ENCODE data around the gene ASXL1.
"Not testable (repeated sequence)": the region's sequence is repeated elsewhere in the genome, so short reads cannot be mapped to it uniquely, and the experiment has no call there.

The ASXL1 gene

GRCh38 chr20:32463642-32464400, 105.7 kb downstream of the ASXL1 start:
- H3K27ac ChIP-seq, result no peak overlapping the region
- H3K9ac ChIP-seq, result no peak overlapping the region

GRCh38 chr20:32464401-32465091, 106.4 kb downstream of the ASXL1 start:
- Histone ChIP-seq H3K4me1 (no peaks in the 10 kb centered on the region), H3K79me2 (peaks cover 22% of the 10 kb centered on the region), H3K9me3 (ENCODE audit: control insufficient read depth, low read length) (no peaks in the 10 kb centered on the region), H3K36me3 (ENCODE audit: control insufficient read depth, insufficient read depth, low read length) (no peaks in the 10 kb centered on the region), H3K27ac (no peak overlapping the region), H3K27me3 (ENCODE audit: control insufficient read depth, insufficient read depth, low read length) (no peaks in the 10 kb centered on the region), H2AFZ (no peak overlapping the region), H3K4me3 (ENCODE audit: low read depth, low read length) (no peak overlapping the region), H3K9ac (no peak overlapping the region), H3K4me2 (ENCODE audit: low read length) (no peak overlapping the region)
- no peak for TF ChIP-seq CTCF (IDR thresholded peaks at IDR 0.05)

More at GRCh38 chr20:32463642-32464400, 105.7 kb downstream of the ASXL1 start:
- Histone ChIP-seq H3K79me2 (peaks cover 22% of the 10 kb centered on the region), H3K4me3 (ENCODE audit: low read depth, low read length) (no peak overlapping the region), H3K4me2 (ENCODE audit: low read length) (no peak overlapping the region), H3K36me3 (ENCODE audit: control insufficient read depth, insufficient read depth, low read length) (no peaks in the 10 kb centered on the region), H3K27me3 (ENCODE audit: control insufficient read depth, insufficient read depth, low read length) (no peaks in the 10 kb centered on the region), H2AFZ (no peak overlapping the region), H3K9me3 (ENCODE audit: control insufficient read depth, low read length) (no peaks in the 10 kb centered on the region), H3K4me1 (no peaks in the 10 kb centered on the region)
- no peak for TF ChIP-seq CTCF (IDR thresholded peaks at IDR 0.05)

GRCh38 chr20:32465092-32465900, 107.2 kb downstream of the ASXL1 start:
- no peak overlapping the region for H3K4me2 ChIP-seq (ENCODE audit: low read length)
- H3K27ac ChIP-seq, result peak overlapping the region; percentile 12
- no peaks in the 10 kb centered on the region for H3K27me3 ChIP-seq (ENCODE audit: control insufficient read depth, insufficient read depth, low read length)
- H3K9ac ChIP-seq, result no peak overlapping the region
- H3K79me2 ChIP-seq, result peaks cover 26% of the 10 kb centered on the region
- no peak overlapping the region for H3K4me3 ChIP-seq (ENCODE audit: low read depth, low read length)
- H3K9me3 ChIP-seq (ENCODE audit: control insufficient read depth, low read length), result no peaks in the 10 kb centered on the region
- no peak overlapping the region for H2AFZ ChIP-seq
- H3K4me1 ChIP-seq, result no peaks in the 10 kb centered on the region
- no peak for TF ChIP-seq CTCF (IDR thresholded peaks at IDR 0.05)
- H3K36me3 ChIP-seq (ENCODE audit: control insufficient read depth, insufficient read depth, low read length), result no peaks in the 10 kb centered on the region

- peak overlapping the region; percentile 7 for H3K27ac ChIP-seq
Observed at GRCh38 chr20:32465901-32466675, 108.0 kb downstream of the ASXL1 start.

More at GRCh38 chr20:32465901-32466675, 108.0 kb downstream of the ASXL1 start:
- H3K4me1 ChIP-seq; H3K36me3 ChIP-seq (ENCODE audit: control insufficient read depth, insufficient read depth, low read length); H2AFZ ChIP-seq; H3K27me3 ChIP-seq (ENCODE audit: control insufficient read depth, insufficient read depth, low read length); H3K4me3 ChIP-seq (ENCODE audit: low read depth, low read length); H3K9ac ChIP-seq; H3K9me3 ChIP-seq (ENCODE audit: control insufficient read depth, low read length); H3K4me2 ChIP-seq (ENCODE audit: low read length): not testable (repeated sequence)
- H3K79me2 ChIP-seq, result peaks cover 32% of the 10 kb centered on the region

Measured in parathyroid adenoma (tissue), 2 donors.